Esophagus muscularis mucosa (tissue), 3 donors: Measurements from ENCODE around the gene SRPRB.

Source experiments
- CTCF ChIP-seq, 3 experiments: fragments of 200-600 bp in 2 of 3; fragments of 450-650 bp in 1 of 3; sonication (generic) in 2 of 3; IDR thresholded peaks; one replicate each; pipeline ENCODE4 v1.5.1; 2017 to 2019; ENCODE audit warnings: antibody characterized with exemption in 3 of 3, mild to moderate bottlenecking in 2 of 3, moderate library complexity in 1 of 3
- POLR2A ChIP-seq: fragments of 450-650 bp; IDR thresholded peaks from one replicate; pipeline ENCODE4 v1.6.1; 2017; ENCODE audit warnings: antibody characterized with exemption, moderate library complexity, mild to moderate bottlenecking, low read depth
- POLR2AphosphoS5 ChIP-seq, 2 donors: sonication (generic); formaldehyde crosslinking; IDR thresholded peaks; one replicate each; pipeline ENCODE4 v1.6.1; 2017; ENCODE audit warnings: antibody characterized with exemption in 2 of 2

- TF ChIP-seq CTCF (IDR thresholded peaks at IDR 0.05) (no peak), POLR2AphosphoS5 (IDR thresholded peaks at IDR 0.05) (no peak), POLR2A (no peak)
These were observed 38.0 kb upstream of the SRPRB start for GRCh38 chr3:133767607-133768006.
